Activated CD4-positive, alpha-beta memory T cell treated with anti-CD3 and anti-CD28 coated beads for 36 hours (primary cell): Measurements from ENCODE around the gene C14orf93. TPM values are rescaled to one million over a fixed set of nuclear protein-coding genes. Genes with fewer than 3 reads are reported as not detected.

Experiments used
- CTCF ChIA-PET: fragments of 350-600 bp; sonication (Branson Sonifier 250); formaldehyde crosslinking; loops from one replicate; lab custom pipeline; 2021; ENCODE audit warnings: antibody characterized with exemption, inconsistent platforms; lab: Charles Lee
- POLR2A ChIA-PET: fragments of 350-600 bp; sonication (Branson Sonifier 250); formaldehyde crosslinking; loops from one replicate; lab custom pipeline; 2021; ENCODE audit warnings: antibody characterized with exemption; lab: Charles Lee
- DNase-seq: peaks from one replicate; pipeline ENCODE4 v3.0.0-alpha.2; 2020
- H3K27ac Mint-ChIP-seq: one replicate; pipeline ENCODE4 v1.8.0; 2021; ENCODE audit warnings: mixed read lengths
- H3K27me3 Mint-ChIP-seq: one replicate; pipeline ENCODE4 v1.8.0; 2021; ENCODE audit warnings: mixed read lengths
- H3K36me3 Mint-ChIP-seq: one replicate; pipeline ENCODE4 v1.8.0; 2021; ENCODE audit warnings: mixed read lengths
- H3K4me1 Mint-ChIP-seq: one replicate; pipeline ENCODE4 v1.8.0; 2021; ENCODE audit warnings: low read depth, mixed read lengths
- H3K4me3 Mint-ChIP-seq: one replicate; pipeline ENCODE4 v1.8.0; 2021; ENCODE audit warnings: mild to moderate bottlenecking, mixed read lengths
- H3K9me3 Mint-ChIP-seq: one replicate; pipeline ENCODE4 v1.8.0; 2021; ENCODE audit warnings: mixed read lengths
- intact Hi-C: fragments of 100-400 bp; cut with micrococcal nuclease; formaldehyde crosslinking; loops from one replicate; pipeline ENCODE4 v1.15.1; 2023
- total RNA-seq, 2 experiments: library from RNA; stranded (reverse); gene quantifications; one replicate each; pipeline ENCODE4 v1.2.3, GENCODE V29; 2021

C14orf93 gene
- 10 to 100 TPM in 1 of 2 experiments, 1 to 10 TPM in 1; 7.5 to 10.8 TPM for total RNA-seq

DNA sequence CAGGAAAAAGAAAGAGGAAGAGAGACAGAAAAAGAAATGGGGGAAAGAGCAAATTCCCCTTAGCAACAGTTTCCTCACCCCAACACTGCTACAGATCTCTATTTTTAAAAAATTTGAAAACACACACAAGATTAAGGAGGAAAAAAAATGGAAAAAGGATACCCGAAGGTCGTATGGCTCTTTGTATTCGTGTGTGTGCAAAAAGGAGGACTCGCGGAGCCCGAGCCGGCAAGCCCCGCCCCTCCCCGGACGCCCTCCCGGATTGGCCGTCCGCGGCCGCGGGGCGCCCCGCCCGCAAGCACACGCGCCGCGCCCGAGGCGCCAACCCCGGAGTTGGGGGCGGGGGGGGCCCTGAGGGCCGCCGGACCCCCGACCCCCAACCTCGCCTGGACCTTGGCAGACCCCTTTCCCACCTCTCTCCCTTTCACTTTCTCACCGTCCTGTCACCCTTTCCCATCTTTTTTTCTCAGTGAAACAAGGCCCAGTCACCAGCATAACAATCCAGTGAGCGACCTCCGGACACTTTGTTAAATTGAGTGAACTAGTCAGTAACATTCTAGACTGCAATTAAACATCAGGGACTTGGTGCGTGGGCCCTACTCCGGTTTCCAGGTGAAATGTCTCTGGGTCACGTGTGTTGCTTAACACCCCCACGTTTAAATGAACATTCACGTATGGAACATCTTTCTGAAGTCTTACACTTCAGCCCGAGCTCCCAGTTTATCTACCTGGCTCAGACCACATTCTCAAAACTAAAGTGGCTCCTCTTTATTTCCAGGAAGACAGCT lies at the start of gene C14orf93:
Gene C14orf93 (minus strand): TSS at position 205 of the 788 bp plus-strand sequence. CDS start 11,120 bp downstream, outside the sequence.
- Mint-ChIP-seq H3K27ac (peak within 1 kb of the TSS; percentile 94), H3K36me3 (peaks cover 2% of the 10 kb centered on the region), H3K4me3 (peak within 1 kb of the TSS; percentile 92), H3K4me1 (peaks cover 30% of the 10 kb centered on the region), H3K27me3 (no peaks in the 10 kb centered on the region), H3K9me3 (no peaks in the 10 kb centered on the region)
- ChIA-PET POLR2A (interaction anchor here (0.5 to 1.2 kb wide), 4 partner anchors 15 to 81 kb away, joined by 3 to 4 read pairs (median 3); partner anchors contain the start of gene PRMT5), CTCF (interaction anchor here (0.9 to 5.4 kb wide), 2 partner anchors 16 to 24 kb away, joined by 3 to 28 read pairs; no protein-coding TSS in a partner anchor)
- peak; percentile 88 for DNase-seq
- intact Hi-C loops: loop anchor here (2.0 kb wide), 1 partner anchor 15 kb away; no protein-coding TSS in a partner anchor

DNA sequence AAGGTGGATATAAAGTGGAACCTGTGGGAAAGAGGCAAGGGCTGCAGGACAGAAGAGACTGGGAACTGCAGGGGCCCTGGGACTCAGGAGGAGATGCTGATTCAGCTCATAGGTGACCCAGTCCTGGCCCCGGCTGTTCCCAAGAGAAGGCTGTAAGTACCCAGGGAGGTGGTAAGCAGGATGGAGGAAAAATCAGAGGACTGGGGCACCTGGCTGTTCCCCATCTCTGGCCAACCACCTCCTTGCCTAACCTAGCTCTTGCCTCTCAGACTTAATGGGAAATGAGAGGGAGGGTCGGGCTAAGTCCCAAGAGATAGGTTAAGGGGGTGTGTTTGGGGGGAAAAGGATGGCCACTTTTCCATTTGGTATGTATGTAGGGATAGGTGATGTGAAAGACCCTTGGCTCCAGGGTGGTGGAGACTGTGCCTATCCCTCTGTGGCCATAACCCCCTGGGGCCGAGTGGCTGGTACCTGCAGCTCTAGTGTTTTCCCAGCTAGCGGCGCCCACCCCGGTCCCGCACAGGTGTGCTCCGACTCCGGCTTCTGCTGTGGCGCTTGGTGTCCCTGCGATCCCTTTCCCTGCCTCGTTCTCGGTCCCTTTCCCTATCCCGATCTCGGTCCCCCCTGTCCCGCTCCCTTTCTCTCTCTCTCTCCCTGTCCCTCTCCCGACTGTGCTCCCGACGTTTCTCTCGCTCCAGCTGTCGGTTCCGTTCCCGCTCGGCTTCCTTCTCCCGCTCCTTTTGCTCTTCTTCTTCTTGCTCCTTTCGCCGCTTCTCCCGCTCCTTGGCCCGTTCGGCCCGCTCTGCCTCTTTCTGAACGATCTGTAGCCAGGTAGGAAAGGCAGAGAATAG lies 48.9 kb upstream of the C14orf93 start:
- intact Hi-C loops: loop anchor here (1.0 kb wide), 3 partner anchors 52 to 86 kb away; no protein-coding TSS in a partner anchor
- H3K27me3 Mint-ChIP-seq: peaks cover 2% of the 10 kb centered on the region
- ChIA-PET CTCF (interaction anchor here (0.6 to 18.9 kb wide), 38 partner anchors 9 to 1081 kb away, joined by 3 to 839 read pairs (median 6); partner anchors contain the start of genes ACIN1, AJUBA, C14orf119 and HAUS4), POLR2A (interaction anchor here (0.6 to 1.7 kb wide), 4 partner anchors 53 to 76 kb away, joined by 3 to 14 read pairs (median 4); no protein-coding TSS in a partner anchor)
- H3K9me3 Mint-ChIP-seq: no peaks in the 10 kb centered on the region
- H3K4me1 Mint-ChIP-seq: peaks cover 16% of the 10 kb centered on the region
- no peak for DNase-seq
- H3K4me3 Mint-ChIP-seq: no peak overlapping the region
- H3K27ac Mint-ChIP-seq: no peak overlapping the region
- peaks cover 33% of the 10 kb centered on the region for H3K36me3 Mint-ChIP-seq

- Mint-ChIP-seq H3K27ac (no peak overlapping the region), H3K27me3 (peaks cover 2% of the 10 kb centered on the region), H3K36me3 (peaks cover 26% of the 10 kb centered on the region), H3K4me3 (peak overlapping the region; percentile 78), H3K9me3 (no peaks in the 10 kb centered on the region), H3K4me1 (peaks cover 16% of the 10 kb centered on the region)
- DNase-seq: peak; percentile 92
- ChIA-PET POLR2A (interaction anchor here (0.6 to 1.7 kb wide), 6 partner anchors 11 to 101 kb away, joined by 3 to 14 read pairs (median 4); partner anchors contain the start of gene HAUS4), CTCF (interaction anchor here (0.6 to 18.9 kb wide), 44 partner anchors 9 to 1080 kb away, joined by 3 to 839 read pairs (median 6); partner anchors contain the start of genes ACIN1, AJUBA, C14orf119 and HAUS4)
- intact Hi-C loops: loop anchor here (1.0 kb wide), 3 partner anchors 51 to 85 kb away; no protein-coding TSS in a partner anchor
Observed at GRCh38 chr14:23057757-23058653, 48.1 kb upstream of the C14orf93 start.

GRCh38 chr14:23056956-23057756 lies 47.2 kb upstream of the C14orf93 start, which contains the start of gene CDH24:
CDH24 (minus strand) TSS chr14:23057520; CDS start chr14:23055733, 1,787 bp downstream.
- no peak within 1 kb of the TSS for H3K27ac Mint-ChIP-seq
- H3K36me3 Mint-ChIP-seq: peaks cover 19% of the 10 kb centered on the region
- peak within 1 kb of the TSS; percentile 78 for H3K4me3 Mint-ChIP-seq
- H3K4me1 Mint-ChIP-seq: peaks cover 16% of the 10 kb centered on the region
- H3K27me3 Mint-ChIP-seq: peaks cover 2% of the 10 kb centered on the region
- POLR2A ChIA-PET: interaction anchor here (0.8 to 1.7 kb wide), 5 partner anchors 11 to 100 kb away, joined by 3 to 14 read pairs (median 3); partner anchors contain the start of gene HAUS4
- no peaks in the 10 kb centered on the region for H3K9me3 Mint-ChIP-seq
- CTCF ChIA-PET: interaction anchor here (0.6 to 18.9 kb wide), 43 partner anchors 8 to 1079 kb away, joined by 3 to 839 read pairs (median 5); partner anchors contain the start of genes ACIN1, AJUBA, C14orf119 and HAUS4
- intact Hi-C loops: loop anchor here (1.0 kb wide), 2 partner anchors 22 to 128 kb away; partner anchors contain the start of gene PRMT5
- DNase-seq: peak; percentile 74

GRCh38 chr14:23056145-23056955 lies 46.4 kb upstream of the C14orf93 start:
- peaks cover 2% of the 10 kb centered on the region for H3K27me3 Mint-ChIP-seq

GRCh38 chr14:23055621-23056144 lies 45.7 kb upstream of the C14orf93 start:
- no peak for DNase-seq
- Mint-ChIP-seq H3K27ac (no peak overlapping the region), H3K4me1 (peaks cover 16% of the 10 kb centered on the region), H3K9me3 (no peaks in the 10 kb centered on the region), H3K36me3 (peaks cover 10% of the 10 kb centered on the region), H3K4me3 (no peak overlapping the region), H3K27me3 (peaks cover 2% of the 10 kb centered on the region)
- ChIA-PET CTCF (interaction anchor here (0.9 to 18.9 kb wide), 7 partner anchors 12 to 145 kb away, joined by 3 to 839 read pairs (median 68); partner anchors contain the start of gene AJUBA), POLR2A (interaction anchor here (1.0 kb wide), 1 partner anchor 73 kb away, joined by 3 read pairs; the partner anchor contains the start of gene AJUBA)
- intact Hi-C loops: loop anchor here (1.0 kb wide), 2 partner anchors 20 to 126 kb away; partner anchors contain the start of gene PRMT5

More at GRCh38 chr14:23056145-23056955, 46.4 kb upstream of the C14orf93 start:
- Mint-ChIP-seq H3K36me3 (peaks cover 15% of the 10 kb centered on the region), H3K27ac (no peak overlapping the region), H3K4me3 (peak overlapping the region; percentile 66), H3K9me3 (no peaks in the 10 kb centered on the region), H3K4me1 (peaks cover 16% of the 10 kb centered on the region)
- intact Hi-C loops: loop anchor here (1.0 kb wide), 2 partner anchors 21 to 127 kb away; partner anchors contain the start of gene PRMT5
- ChIA-PET CTCF (interaction anchor here (0.9 to 18.9 kb wide), 9 partner anchors 11 to 145 kb away, joined by 3 to 839 read pairs (median 4); partner anchors contain the start of gene AJUBA), POLR2A (interaction anchor here (1.0 kb wide), 1 partner anchor 73 kb away, joined by 3 read pairs; the partner anchor contains the start of gene AJUBA)
- peak; percentile 77 for DNase-seq

- CTCF ChIA-PET: interaction anchor here (1.0 to 18.9 kb wide), 7 partner anchors 12 to 98 kb away, joined by 3 to 839 read pairs (median 68); partner anchors contain the start of genes AJUBA and HAUS4
- intact Hi-C loops: no loop called here
- Mint-ChIP-seq H3K9me3 (no peaks in the 10 kb centered on the region), H3K27me3 (peaks cover 2% of the 10 kb centered on the region), H3K27ac (no peak overlapping the region), H3K4me1 (peaks cover 16% of the 10 kb centered on the region), H3K4me3 (no peak overlapping the region), H3K36me3 (peaks cover 8% of the 10 kb centered on the region)
- POLR2A ChIA-PET: interaction anchor here (0.6 kb wide), 1 partner anchor 45 kb away, joined by 3 read pairs; no protein-coding TSS in a partner anchor
- no peak for DNase-seq
Observed at GRCh38 chr14:23055147-23055550, 45.2 kb upstream of the C14orf93 start.

DNA sequence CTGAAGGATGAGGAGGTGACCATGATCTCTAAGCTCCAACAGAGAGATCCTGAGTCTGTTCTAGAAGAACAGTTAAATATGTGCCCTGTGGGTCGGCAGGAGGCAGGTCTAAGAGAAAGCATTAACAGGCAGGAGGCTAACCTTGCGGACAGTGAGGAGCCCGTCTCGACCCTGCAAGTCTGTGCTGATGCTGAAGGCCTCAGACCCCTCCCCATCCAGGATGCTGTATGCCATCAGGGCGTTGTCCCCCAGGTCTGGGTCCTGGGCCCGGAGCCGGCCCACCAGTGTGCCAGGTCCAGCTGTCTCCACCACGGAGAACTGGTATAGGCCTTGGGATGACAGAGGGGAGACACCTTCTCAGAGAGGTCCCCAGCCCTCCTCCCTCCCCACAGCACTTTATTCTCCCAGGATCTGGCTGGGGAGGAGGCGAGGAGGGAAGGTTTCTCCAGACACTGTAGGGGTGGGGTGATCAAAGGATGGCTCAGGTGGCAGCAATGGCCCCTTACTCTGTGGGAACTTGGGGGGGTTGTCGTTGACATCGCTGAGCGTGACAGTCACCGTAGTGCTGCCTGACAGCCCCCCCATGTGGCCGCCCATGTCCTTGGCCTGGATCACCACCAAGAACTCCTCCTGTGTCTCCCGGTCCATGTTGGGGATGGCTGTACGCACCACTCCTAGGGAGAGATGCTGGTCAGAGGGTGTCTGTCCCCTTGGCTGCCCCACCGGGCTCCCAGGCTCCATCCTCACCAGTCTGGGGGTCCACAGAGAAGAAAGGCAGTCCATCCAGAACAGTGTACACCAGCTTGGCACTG lies 44.3 kb upstream of the C14orf93 start:
- ChIA-PET POLR2A (interaction anchor here (1.5 kb wide), 1 partner anchor 67 kb away, joined by 3 read pairs; no protein-coding TSS in a partner anchor), CTCF (interaction anchor here (0.6 to 18.9 kb wide), 8 partner anchors 13 to 136 kb away, joined by 3 to 839 read pairs (median 4); partner anchors contain the start of genes AJUBA and HAUS4)
- H3K4me3 Mint-ChIP-seq: no peak overlapping the region
- peaks cover 2% of the 10 kb centered on the region for H3K27me3 Mint-ChIP-seq
- peaks cover 4% of the 10 kb centered on the region for H3K36me3 Mint-ChIP-seq
- H3K4me1 Mint-ChIP-seq: peaks cover 16% of the 10 kb centered on the region
- peak; percentile 61 for DNase-seq
- H3K27ac Mint-ChIP-seq: no peak overlapping the region
- no peaks in the 10 kb centered on the region for H3K9me3 Mint-ChIP-seq
- intact Hi-C loops: no loop called here
